Ishikawa (cell line): ENCODE data around the gene AGPAT3.

Experiments
- CEBPB ChIP-seq: IDR thresholded peaks from 2 replicates; pipeline ENCODE4 v1.6.1; 2012
- CREB1 ChIP-seq: IDR thresholded peaks from 2 replicates; pipeline ENCODE4 v1.6.1; 2012; ENCODE audit warnings: low read depth
- EGR1 ChIP-seq: IDR thresholded peaks from 2 replicates; pipeline ENCODE4 v1.6.1; 2012
- EP300 ChIP-seq: IDR thresholded peaks from 2 replicates; pipeline ENCODE4 v1.6.1; 2012; ENCODE audit warnings: borderline replicate concordance
- FOXM1 ChIP-seq: IDR thresholded peaks from 2 replicates; pipeline ENCODE4 v1.6.1; 2012; ENCODE audit warnings: low read depth, borderline replicate concordance
- MAX ChIP-seq: IDR thresholded peaks from 2 replicates; pipeline ENCODE4 v1.6.1; 2012
- NFIC ChIP-seq: IDR thresholded peaks from 2 replicates; pipeline ENCODE4 v1.6.1; 2012
- RAD21 ChIP-seq: IDR thresholded peaks from 2 replicates; pipeline ENCODE4 v1.6.1; 2012; ENCODE audit warnings: low read depth
- TAF1 ChIP-seq: IDR thresholded peaks from 2 replicates; pipeline ENCODE4 v1.6.1; 2012; ENCODE audit warnings: low read depth, mild to moderate bottlenecking
- TCF12 ChIP-seq: IDR thresholded peaks from 2 replicates; pipeline ENCODE4 v1.6.1; 2012; ENCODE audit warnings: low read depth
- TEAD4 ChIP-seq: IDR thresholded peaks from 2 replicates; pipeline ENCODE4 v1.6.1; 2012
- YY1 ChIP-seq: IDR thresholded peaks from 2 replicates; pipeline ENCODE4 v1.6.1; 2012; ENCODE audit warnings: low read depth
- ZBTB7A ChIP-seq: IDR thresholded peaks from 2 replicates; pipeline ENCODE4 v1.6.1; 2012; ENCODE audit warnings: low read depth
- TF ChIP-seq, protein P1 (sequence below): IDR thresholded peaks from 2 replicates; pipeline ENCODE4 v1.6.1; 2012
- TF ChIP-seq, protein P2 (sequence below): IDR thresholded peaks from 2 replicates; pipeline ENCODE4 v1.6.1; 2012; ENCODE audit warnings: low read depth, mild to moderate bottlenecking

Gene AGPAT3

DNA sequence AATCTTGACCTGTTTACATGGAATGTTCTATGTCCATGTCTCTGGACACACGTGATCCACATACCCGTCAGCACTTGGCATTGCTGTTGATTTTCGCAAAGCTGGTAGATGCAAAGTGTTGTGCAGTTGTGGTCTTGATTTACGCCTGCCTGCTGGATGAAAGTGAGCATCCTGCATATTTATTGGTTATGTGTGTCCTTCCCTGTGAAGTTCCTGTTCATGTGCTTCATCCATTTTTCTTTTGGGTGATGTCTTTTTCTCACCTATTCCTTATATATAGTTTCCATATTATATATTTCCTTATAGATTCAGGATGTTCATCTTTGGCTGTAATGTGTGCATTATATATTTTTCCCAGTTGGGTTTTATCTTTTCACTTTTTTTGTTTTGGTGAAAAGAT is 6.5 kb downstream of the AGPAT3 start:
- no peak for TF ChIP-seq EP300
- no peak for TF ChIP-seq MAX
- no peak for TF ChIP-seq NFIC
- no peak for TF ChIP-seq EGR1
- no peak for TF ChIP-seq CEBPB
- TF ChIP-seq CREB1, result no peak
- no peak for TF ChIP-seq TAF1
- no peak for TF ChIP-seq RAD21
- TF ChIP-seq, protein P1, sequence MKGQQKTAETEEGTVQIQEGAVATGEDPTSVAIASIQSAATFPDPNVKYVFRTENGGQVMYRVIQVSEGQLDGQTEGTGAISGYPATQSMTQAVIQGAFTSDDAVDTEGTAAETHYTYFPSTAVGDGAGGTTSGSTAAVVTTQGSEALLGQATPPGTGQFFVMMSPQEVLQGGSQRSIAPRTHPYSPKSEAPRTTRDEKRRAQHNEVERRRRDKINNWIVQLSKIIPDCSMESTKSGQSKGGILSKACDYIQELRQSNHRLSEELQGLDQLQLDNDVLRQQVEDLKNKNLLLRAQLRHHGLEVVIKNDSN, result no peak
- no peak for TF ChIP-seq TEAD4
- TF ChIP-seq, protein P2, sequence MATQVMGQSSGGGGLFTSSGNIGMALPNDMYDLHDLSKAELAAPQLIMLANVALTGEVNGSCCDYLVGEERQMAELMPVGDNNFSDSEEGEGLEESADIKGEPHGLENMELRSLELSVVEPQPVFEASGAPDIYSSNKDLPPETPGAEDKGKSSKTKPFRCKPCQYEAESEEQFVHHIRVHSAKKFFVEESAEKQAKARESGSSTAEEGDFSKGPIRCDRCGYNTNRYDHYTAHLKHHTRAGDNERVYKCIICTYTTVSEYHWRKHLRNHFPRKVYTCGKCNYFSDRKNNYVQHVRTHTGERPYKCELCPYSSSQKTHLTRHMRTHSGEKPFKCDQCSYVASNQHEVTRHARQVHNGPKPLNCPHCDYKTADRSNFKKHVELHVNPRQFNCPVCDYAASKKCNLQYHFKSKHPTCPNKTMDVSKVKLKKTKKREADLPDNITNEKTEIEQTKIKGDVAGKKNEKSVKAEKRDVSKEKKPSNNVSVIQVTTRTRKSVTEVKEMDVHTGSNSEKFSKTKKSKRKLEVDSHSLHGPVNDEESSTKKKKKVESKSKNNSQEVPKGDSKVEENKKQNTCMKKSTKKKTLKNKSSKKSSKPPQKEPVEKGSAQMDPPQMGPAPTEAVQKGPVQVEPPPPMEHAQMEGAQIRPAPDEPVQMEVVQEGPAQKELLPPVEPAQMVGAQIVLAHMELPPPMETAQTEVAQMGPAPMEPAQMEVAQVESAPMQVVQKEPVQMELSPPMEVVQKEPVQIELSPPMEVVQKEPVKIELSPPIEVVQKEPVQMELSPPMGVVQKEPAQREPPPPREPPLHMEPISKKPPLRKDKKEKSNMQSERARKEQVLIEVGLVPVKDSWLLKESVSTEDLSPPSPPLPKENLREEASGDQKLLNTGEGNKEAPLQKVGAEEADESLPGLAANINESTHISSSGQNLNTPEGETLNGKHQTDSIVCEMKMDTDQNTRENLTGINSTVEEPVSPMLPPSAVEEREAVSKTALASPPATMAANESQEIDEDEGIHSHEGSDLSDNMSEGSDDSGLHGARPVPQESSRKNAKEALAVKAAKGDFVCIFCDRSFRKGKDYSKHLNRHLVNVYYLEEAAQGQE, result no peak
- TF ChIP-seq ZBTB7A, result no peak
- no peak for TF ChIP-seq TCF12
- no peak for TF ChIP-seq YY1
- TF ChIP-seq FOXM1, result no peak

GRCh38 chr21:43872531-43873197 is 7.6 kb downstream of the AGPAT3 start:
- TF ChIP-seq YY1 (no peak), TAF1 (no peak), NFIC (no peak)

DNA sequence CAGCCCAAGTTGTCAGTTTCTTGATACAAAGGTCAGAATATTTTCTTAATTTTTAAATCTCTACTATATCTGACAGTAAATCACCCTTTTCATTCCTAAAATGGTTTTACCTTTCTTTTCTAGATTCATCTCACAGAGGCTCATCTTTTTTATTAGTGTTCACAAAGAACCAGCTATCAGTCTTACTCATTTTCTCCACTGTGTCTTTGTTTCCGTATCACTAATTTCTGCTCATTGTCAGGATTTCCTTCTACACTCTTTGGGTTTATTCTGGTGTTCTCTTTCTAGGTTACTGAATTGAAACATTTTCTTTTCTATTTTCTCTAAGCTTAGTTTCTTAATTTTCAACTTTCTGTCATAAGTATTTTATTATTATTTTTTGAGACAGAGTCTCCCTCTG is 8.7 kb downstream of the AGPAT3 start:
- no peak for TF ChIP-seq EGR1
- TF ChIP-seq, protein P2, result no peak
- TF ChIP-seq TCF12, result no peak
- no peak for TF ChIP-seq MAX
- TF ChIP-seq RAD21, result no peak
- TF ChIP-seq EP300, result no peak
- TF ChIP-seq CEBPB, result no peak

- TF ChIP-seq FOXM1 (no peak), RAD21 (no peak), ZBTB7A (no peak), NFIC (no peak)
- TF ChIP-seq, protein P1, result no peak
Observed at GRCh38 chr21:43874085-43874805, 9.2 kb downstream of the AGPAT3 start.

DNA sequence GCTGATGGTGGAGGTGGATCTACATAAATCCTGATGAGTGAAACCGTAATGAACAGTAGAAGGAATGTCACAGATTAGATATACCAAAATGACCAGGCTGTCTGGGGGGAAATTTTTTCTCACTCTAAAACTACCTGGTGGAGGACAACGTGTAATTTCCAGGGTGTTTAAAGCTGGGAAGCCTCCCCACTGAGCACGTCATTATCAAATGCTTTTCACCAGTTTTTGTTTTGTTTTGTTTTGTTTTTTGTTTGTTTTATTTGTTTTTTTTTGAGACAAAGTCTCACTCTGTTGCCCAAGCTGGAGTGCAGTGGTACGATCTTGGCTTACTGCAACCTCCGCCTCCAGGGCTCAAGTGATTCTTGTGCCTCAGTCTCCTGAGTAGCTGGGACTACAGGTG is 11.6 kb downstream of the AGPAT3 start:
- TF ChIP-seq EP300, result no peak
- TF ChIP-seq MAX, result no peak
- TF ChIP-seq CEBPB, result no peak
- TF ChIP-seq, protein P1, result no peak
- TF ChIP-seq YY1, result no peak
- no peak for TF ChIP-seq TCF12
- no peak for TF ChIP-seq ZBTB7A
- no peak for TF ChIP-seq CREB1
